NCI-H187 treated with DMSO at 0.1 percent for 48 hours (cell line): ENCODE results near the gene PDLIM7.

Experiments
- DNase-seq: peaks from one replicate; lab custom pipeline; 2025; lab: John Stamatoyannopoulos, UW

The PDLIM7 gene

DNA sequence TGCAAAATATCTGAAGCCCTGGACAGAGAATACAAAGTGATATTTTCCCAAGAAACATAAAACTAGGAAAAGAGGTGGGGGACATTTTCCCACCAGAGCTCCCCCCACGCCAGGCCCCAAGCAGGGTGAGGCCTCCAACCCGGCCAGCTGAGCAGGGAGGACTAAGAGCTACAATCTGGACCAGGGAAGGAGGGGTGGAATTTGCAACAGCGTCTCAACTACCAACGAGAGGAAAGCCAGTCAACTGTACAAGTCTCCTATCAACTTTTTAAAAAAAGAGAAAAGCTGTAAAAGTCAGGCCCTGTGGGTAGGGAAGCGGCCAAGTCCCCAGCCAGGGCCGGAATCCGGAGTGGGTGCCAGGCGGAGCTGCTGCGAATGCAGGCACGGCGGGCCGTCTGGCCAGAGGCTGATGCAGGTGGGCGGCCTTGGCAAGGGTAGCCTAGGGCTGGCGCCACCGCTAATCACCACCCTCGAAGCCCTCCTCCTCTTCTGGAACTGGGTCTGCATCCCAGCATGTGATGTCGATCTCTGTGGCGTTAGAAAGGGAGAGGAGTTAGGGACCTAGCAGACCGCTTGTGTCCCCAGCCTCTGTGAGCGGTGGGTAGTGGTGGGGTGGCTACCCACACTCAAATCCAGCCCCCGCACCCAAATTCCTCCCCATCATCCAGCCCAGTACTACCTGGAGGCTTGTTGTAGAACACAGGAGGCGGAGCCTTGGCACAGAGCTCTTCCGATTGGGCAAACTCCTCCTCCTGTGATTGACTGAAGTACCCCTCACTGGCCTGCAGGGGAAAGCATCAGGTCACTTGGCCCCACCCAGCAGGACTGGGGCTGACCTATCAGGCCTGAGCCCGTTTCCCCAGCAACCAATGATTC is 40.2 kb downstream of the PDLIM7 start:
- peak; percentile 50 for DNase-seq

DNA sequence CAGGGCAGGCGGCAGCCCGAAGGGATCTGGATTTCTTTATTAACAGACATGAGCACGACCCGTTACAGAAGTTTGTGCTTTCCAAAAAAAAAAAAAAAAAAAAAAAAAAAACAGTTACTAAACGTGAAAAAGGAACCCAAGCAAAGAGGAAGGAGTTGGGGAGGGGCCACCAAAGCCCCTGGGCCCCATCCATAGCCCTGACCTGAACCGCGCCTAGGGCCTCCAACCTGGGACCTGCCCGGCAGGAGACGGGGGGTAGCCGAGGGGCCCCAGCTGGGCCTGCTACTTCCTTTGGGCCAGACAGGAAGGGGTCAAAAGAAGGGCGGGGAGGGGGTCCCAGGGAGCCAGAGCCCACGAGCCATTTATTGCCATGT is 40.8 kb downstream of the PDLIM7 start:
- DNase-seq, result no peak

GRCh38 chr5:177455661-177456590 is 41.5 kb downstream of the PDLIM7 start:
- DNase-seq, result peak; percentile 36

- DNase-seq, result no peak
Observed at GRCh38 chr5:177455036-177455660, 42.3 kb downstream of the PDLIM7 start.

GRCh38 chr5:177454397-177455035 is 42.9 kb downstream of the PDLIM7 start:
- no peak for DNase-seq

DNA sequence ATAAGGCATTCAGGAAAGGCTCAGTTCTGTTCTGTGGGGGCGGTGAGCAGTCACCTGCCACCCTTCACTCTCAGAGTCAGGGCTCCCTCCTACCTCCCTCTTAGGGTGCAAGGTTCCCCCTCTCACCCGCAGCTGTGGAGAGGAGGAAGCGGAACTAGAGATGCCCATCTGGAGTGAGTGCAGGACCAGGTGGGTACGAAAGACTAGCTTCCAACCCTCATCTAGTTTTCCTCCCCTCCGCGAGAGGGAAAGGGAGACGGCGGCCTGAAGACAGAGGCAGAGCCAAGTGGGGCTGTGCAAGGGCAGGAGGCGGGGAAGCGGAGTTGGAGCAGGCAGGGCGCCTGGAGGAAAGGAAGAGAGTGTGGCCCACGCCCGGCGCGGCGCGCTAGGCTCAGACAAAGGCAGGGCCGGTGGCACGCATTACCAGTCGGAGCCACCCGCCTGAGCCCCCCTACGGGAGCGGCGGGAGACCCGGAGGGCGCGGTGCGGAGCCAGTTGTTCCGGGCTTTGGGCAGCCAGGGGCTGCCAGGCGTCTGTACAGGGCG is 43.5 kb downstream of the PDLIM7 start:
- DNase-seq, result no peak

DNA sequence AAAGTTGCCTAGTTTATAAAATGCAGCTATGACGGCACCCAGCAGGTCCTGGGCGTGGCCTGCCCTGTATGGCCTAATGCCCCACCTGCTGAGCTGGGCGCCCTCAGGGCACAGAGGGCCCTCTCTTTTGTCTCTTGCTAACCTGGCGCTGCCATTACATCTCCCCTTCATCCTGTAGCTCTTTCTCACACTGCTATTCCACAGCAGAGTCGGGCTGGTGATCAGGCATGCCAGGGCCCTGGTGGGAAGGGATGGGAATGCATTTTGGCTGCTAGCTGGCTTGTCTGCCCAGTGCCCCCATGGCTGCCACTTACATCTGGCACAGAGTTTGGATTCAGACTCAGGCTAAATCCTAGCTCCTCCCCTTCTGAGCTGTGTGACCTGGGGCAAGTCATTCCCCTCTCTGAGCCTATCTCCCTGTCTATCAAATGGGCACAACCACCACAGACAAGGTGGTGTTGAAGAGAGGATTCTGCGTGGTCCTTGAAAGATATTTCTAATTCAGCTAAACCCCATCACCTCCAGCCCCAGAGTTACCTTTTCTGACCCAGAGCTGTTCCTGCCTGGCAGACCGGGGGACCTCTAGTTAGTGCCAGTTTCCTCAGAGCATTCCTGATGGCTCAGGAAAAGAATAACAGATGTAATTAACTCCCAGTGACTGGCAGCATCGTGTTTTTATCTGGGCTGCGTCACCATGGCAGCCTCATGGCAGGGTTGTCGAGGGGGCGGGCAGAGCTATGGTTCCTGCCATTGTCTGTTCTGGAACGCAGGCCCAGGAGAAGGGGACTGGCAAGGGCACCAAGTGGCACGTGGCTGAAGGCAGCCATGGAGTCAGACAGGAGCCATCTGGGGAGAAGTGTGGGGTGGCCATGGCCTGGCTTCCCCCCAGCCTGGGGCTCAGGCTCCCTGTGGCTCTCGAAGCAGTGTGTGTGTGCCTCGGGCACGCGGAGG is 44.4 kb downstream of the PDLIM7 start:
- DNase-seq, result no peak

GRCh38 chr5:177450667-177451424 is 46.6 kb downstream of the PDLIM7 start:
- DNase-seq, result no peak

GRCh38 chr5:177449140-177450061 is 48.0 kb downstream of the PDLIM7 start:
- no peak for DNase-seq

DNA sequence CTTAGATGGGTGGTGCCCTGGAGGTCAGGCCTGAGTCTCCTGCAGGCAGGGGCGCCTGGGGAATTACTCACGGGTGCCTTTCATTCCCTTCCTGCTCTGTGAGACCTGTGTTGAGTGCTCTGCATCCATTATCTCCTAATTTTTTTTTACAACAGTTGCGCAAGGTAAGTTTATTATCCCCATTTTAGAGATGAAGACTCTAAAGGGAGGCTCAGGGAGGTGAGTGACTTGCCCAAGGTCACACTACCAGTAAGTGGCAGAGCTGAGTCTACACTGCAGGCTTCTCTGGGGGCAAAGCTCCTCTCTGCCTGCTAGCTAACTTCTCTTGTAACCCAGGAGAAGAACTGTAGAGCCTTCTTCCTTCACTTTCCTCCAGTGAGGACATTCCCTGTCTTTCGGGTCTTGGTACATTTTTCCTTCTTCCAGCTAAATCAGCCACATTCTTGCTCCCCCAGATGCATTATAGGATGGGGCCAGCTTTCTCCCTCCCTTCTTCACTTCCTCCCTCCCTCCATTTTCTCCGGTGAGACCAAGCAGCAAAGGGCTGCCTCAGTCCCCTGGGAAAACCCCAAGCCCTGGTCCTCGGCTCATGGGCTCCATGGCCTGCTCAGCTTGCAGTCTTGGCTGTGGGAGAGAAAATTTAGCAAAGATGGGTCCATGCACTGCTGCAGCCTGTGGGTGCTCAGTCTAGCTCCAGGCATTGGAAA is 49.0 kb downstream of the PDLIM7 start:
- DNase-seq, result no peak

- DNase-seq, result no peak
Observed at GRCh38 chr5:177447611-177448243, 49.7 kb downstream of the PDLIM7 start.

DNA sequence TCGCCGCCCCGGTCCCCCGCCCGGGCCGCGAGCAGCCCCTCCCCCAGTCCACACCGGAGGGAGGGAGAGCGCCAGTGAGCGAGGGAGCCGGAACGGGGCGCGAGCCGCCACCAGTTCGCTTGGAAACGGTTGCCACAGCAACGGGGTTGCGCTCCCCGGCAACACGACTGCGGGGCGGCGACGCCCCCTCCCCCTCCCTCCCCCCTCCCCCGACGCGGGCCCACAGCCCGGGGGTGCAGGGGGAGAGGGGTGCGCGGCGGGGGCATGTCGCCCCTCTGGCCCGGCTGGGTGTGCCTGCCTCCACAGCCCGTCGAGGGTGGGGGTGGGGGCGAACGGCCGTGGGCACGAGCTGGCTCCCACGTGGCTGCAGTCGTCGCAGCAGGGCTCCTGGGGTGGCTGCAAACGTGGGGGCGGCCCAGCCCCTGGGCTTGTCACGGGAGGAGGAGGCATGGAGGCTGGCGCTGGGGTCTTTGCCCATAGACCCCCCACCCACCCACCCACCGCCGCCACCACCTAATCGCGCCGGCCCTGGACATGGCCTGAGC is 50.3 kb downstream of the PDLIM7 start:
- DNase-seq, result peak; percentile 2

DNA sequence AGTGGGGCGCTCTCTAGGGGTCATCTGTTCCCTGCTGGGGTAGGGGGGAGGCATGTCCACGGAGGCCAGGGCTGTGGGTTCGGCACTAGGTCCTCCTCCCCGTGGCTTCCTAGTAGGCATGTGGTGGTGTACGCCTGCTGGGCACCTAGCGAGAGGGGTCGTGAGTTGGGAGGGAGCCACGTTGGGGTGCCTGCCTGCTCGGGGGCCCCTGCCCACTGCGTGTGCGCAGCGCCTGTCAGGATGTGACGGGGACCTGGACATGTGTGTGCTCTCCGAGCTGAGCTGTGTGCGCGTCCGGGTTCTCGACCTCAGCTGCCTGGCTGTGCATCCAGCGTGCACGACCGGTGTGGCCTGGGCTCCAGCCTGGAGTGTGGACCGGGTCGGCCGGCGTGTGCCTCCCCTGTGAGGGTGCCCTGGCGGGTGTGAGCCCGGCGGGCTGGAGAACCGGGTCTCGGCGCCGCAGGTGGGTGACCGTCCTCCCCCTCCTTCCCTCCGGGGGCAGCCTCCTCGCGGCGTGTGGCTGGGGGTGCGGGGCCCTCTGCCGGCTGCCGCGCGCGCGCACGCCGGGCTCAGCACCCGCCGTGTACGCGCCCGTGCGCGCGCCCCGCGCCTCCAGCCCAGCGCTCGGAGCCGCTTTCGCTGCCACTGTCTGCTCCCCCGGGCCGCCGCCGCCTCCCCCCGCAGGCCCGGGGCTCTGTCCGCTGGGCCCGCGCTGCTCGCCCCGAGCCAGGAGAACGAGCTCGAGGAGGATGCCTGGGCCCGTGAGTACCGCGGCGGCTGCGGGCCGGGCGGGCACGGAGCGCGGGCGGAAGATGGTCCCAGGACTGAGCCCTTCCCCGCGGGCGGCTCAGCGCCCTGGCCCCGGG is 51.0 kb downstream of the PDLIM7 start, which contains the start of gene PRR7:
Gene PRR7 (plus strand): TSS at position 615 of the 866 bp plus-strand sequence. CDS start 8,254 bp downstream, outside the sequence.
- DNase-seq, result no peak

- no peak for DNase-seq
Observed at GRCh38 chr5:177445917-177446199, 51.5 kb downstream of the PDLIM7 start.

GRCh38 chr5:177445052-177445916 is 52.1 kb downstream of the PDLIM7 start:
- no peak for DNase-seq
